ENCODE results near the gene REXO1.
A peak's percentile ranks its signal among the peaks of the same experiment; 100 is the strongest.

Gene REXO1

DNA sequence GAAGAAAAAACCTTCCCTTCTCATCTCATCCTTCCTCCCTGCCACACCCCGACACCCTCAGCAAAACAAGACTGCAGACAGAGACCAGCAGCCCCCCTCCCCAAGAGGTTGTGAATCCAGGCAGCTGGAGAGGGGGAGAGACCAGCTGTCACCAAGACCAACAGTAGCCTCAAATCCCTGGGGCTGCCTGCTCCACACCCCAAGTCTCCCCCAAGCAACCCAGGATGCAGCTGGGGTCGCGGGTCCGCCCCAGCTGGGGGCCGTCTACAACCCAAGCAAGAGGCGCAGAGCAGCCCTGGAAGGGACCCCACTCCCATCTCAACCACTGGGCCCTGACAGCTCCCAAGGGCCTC, 8.0 kb upstream of the REXO1 start:
- Histone ChIP-seq H3K27me3 (ENCODE audit: control insufficient read depth, insufficient read depth, low read length) (peaks cover 2% of the 10 kb centered on the region), H3K4me3 (ENCODE audit: low read length) (peak overlapping the region; percentile 28), H3K9ac (ENCODE audit: low read length) (peak overlapping the region; percentile 75), H3K4me1 (ENCODE audit: control insufficient read depth, insufficient read depth, low read length) (peaks cover 91% of the 10 kb centered on the region), H3K36me3 (ENCODE audit: control insufficient read depth, insufficient read depth, low read length) (no peaks in the 10 kb centered on the region), H3K9me3 (ENCODE audit: control insufficient read depth, low read length) (no peaks in the 10 kb centered on the region)

DNA sequence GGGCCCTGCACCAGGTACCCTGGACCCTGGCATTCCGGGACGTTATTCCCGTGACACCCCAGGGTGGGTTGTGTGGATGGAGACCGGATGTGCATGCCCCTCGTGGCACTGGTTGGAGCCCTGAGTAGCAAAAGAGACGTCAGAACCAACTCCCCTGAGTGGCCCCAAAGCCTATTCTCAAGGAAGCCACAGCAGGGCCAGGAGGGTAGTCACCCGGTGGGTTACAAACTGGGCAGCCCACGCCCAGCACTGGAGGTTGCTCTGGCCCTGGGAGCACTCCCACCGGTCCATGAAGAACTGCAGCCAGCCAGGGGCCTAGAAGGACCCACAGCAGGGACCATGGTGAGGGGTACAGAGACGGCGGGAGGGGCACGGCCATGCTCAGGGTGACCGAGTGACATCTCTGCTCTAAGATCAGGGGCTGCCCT, 7.6 kb upstream of the REXO1 start:
- Histone ChIP-seq H3K27me3 (ENCODE audit: control insufficient read depth, insufficient read depth, low read length) (peaks cover 2% of the 10 kb centered on the region), H3K36me3 (ENCODE audit: control insufficient read depth, insufficient read depth, low read length) (no peaks in the 10 kb centered on the region), H3K9ac (ENCODE audit: low read length) (peak overlapping the region; percentile 75), H3K4me1 (ENCODE audit: control insufficient read depth, insufficient read depth, low read length) (peaks cover 86% of the 10 kb centered on the region), H3K4me3 (ENCODE audit: low read length) (peak overlapping the region; percentile 28), H3K9me3 (ENCODE audit: control insufficient read depth, low read length) (no peaks in the 10 kb centered on the region)

DNA sequence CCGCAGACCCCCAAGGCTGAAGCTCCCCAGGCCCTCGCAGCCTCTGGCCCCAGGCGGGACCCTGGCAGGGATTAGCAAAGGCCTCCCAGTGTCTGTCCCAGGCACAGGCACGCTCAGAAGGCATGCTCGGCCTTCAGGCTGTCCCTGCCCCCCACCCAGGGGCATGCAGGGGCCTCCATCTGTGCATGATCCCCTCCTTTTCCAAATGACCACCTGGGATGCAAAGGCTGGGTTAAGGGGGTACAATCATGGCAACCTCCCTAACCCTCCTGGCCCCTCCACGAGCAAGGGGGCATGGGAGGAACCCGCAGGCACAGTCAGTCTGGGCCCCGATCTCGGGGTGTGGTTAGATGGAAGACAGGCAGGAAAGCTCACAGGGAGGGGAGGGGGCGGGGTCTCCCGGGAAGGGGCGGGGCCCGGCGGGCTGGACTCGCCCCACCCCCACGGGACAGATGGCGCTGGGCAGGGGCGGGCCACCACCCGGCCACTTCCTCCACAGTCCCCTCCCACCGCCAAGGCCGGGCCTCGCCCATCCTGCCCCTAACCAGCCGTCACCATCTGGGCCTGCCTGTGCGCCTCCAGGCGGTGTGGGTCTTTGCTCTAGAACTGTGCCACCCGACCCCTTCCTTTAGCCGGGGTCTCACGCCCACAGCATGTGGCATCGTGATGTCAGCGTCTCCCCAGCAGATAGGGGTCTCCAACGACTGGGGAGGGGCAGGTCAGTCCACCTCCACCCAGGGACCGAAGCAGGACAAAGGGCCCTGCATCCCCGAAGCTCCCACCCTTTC, 7.0 kb upstream of the REXO1 start:
- Histone ChIP-seq H3K27me3 (ENCODE audit: control insufficient read depth, insufficient read depth, low read length) (peaks cover 2% of the 10 kb centered on the region), H3K9me3 (ENCODE audit: control insufficient read depth, low read length) (no peaks in the 10 kb centered on the region), H3K9ac (ENCODE audit: low read length) (peak overlapping the region; percentile 75), H3K4me3 (ENCODE audit: low read length) (peak overlapping the region; percentile 28), H3K4me1 (ENCODE audit: control insufficient read depth, insufficient read depth, low read length) (peaks cover 80% of the 10 kb centered on the region), H3K36me3 (ENCODE audit: control insufficient read depth, insufficient read depth, low read length) (no peaks in the 10 kb centered on the region)

DNA sequence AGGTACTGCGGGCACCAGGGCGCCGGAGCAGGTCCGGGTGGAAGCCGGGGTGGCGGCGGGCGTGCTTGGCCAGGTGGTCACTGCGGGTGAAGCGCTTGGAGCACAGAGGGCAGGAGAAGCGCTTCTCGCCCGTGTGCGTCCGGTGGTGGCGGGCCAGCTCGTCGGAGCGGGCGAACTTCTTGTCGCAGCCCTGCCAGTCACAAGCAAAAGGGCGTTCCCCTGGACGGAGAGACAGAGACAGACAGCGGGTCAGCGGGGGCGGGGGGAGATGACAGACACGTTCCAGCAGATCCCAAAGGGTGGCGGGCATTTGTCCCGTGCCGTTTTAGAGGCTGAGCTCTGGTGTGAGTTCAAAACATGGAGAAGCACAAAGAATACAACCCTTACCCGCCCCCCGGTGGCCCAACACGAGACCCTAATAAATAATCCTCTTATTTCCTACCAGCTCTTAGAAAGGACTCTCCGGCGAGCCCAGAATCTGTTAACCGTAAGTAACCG, 6.3 kb upstream of the REXO1 start:
- peaks cover 73% of the 10 kb centered on the region for H3K4me1 ChIP-seq (ENCODE audit: control insufficient read depth, insufficient read depth, low read length)
- no peaks in the 10 kb centered on the region for H3K36me3 ChIP-seq (ENCODE audit: control insufficient read depth, insufficient read depth, low read length)
- no peak overlapping the region for H3K9ac ChIP-seq (ENCODE audit: low read length)
- H3K27me3 ChIP-seq (ENCODE audit: control insufficient read depth, insufficient read depth, low read length) = peaks cover 2% of the 10 kb centered on the region
- no peaks in the 10 kb centered on the region for H3K9me3 ChIP-seq (ENCODE audit: control insufficient read depth, low read length)
- H3K4me3 ChIP-seq (ENCODE audit: low read length) = no peak overlapping the region

DNA sequence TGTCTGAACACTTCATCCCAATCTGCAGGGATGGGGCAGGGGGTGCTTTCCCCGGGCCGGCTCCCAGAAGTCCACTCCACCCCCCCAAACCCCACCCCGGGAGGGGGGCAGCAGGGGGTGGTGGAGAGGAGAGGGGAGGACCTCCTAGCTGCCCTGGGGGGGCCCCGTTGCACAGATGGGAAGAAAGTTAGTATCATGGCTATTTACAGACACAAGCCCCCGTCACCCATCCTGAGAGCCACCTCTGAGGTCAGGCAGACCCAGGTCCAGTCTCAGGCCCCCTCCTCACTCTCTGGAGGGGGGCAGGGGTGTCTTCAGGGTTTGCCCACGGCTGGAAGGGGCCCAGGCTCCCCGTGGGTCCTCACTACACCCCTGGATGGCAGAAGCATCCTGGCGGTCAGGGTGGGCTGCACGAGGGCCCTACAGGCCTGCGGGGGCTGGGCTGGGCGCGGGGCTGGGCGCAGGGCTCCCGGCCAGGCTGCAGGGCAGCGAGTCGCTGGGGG, 5.8 kb upstream of the REXO1 start:
- Histone ChIP-seq H3K9ac (ENCODE audit: low read length) (no peak overlapping the region), H3K27me3 (ENCODE audit: control insufficient read depth, insufficient read depth, low read length) (peaks cover 2% of the 10 kb centered on the region), H3K9me3 (ENCODE audit: control insufficient read depth, low read length) (no peaks in the 10 kb centered on the region), H3K4me3 (ENCODE audit: low read length) (no peak overlapping the region), H3K36me3 (ENCODE audit: control insufficient read depth, insufficient read depth, low read length) (no peaks in the 10 kb centered on the region), H3K4me1 (ENCODE audit: control insufficient read depth, insufficient read depth, low read length) (peaks cover 68% of the 10 kb centered on the region)

DNA sequence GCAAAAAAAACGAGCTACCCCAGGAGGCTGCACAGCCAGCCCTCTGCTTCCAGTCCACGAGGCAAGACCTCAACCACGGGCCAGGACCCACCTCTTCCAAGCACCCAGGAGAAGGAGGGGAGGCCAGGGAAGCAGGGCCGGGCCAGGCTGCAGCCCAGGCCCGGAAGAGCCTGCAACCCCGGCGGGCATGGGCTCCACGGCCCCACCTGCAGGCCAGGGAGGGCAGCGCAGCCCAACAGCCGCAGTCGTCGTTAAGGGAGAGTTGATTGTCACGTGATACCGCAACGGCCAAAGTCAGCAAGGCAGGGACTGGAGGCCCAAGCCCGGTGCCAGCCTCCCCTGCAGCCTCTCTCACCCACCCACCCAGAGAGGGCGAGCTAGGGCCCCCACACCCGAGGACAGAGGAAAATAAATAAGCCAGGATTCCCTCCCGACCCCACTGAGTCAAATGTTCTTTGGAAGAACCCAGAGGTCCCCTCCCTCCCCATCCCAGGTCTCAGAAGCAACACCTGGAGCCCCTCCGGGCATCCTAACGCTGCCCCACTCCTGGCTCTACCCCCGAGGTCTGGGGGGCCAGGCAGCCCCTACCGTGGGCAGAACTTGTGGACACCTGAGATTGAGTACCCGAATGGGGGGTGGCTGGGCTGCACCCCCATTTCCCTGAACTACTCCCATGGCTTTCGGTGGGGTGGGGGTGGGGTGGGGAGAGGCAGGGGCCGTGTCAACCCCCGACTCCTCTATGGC, 5.2 kb upstream of the REXO1 start:
- no peaks in the 10 kb centered on the region for H3K9me3 ChIP-seq (ENCODE audit: control insufficient read depth, low read length)
- no peak overlapping the region for H3K4me3 ChIP-seq (ENCODE audit: low read length)
- H3K27me3 ChIP-seq (ENCODE audit: control insufficient read depth, insufficient read depth, low read length) = peaks cover 2% of the 10 kb centered on the region
- no peaks in the 10 kb centered on the region for H3K36me3 ChIP-seq (ENCODE audit: control insufficient read depth, insufficient read depth, low read length)
- peaks cover 66% of the 10 kb centered on the region for H3K4me1 ChIP-seq (ENCODE audit: control insufficient read depth, insufficient read depth, low read length)
- peak overlapping the region; percentile 43 for H3K9ac ChIP-seq (ENCODE audit: low read length)

DNA sequence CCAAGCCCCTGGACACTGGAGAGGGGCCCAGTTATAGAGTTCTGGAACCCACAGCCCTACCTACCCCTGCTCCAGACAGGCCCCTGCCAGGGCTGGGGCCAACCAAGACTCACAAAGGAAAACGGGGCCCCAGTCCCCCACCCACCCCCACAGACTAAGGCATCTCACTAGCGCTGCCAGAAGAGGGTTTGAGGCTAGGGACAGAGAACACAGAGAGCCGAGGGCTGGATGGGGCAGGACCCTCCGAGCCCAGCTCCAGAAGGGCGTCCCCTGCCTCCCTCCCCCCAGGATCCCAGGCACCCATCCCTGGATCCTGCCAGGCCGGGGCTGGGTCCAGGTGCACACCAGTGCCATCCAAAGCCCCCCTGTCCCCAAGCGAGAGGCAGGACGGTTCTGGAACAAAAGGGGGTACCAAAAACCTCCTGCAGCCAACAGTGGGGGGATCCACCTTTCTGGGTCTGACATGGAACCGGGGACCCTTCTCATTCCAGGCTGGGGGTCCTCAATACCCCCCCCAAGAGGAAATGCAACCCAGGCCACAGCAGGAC, 4.4 kb upstream of the REXO1 start:
- peak overlapping the region; percentile 43 for H3K9ac ChIP-seq (ENCODE audit: low read length)
- no peak overlapping the region for H3K4me3 ChIP-seq (ENCODE audit: low read length)
- no peaks in the 10 kb centered on the region for H3K36me3 ChIP-seq (ENCODE audit: control insufficient read depth, insufficient read depth, low read length)
- H3K9me3 ChIP-seq (ENCODE audit: control insufficient read depth, low read length) = no peaks in the 10 kb centered on the region
- H3K27me3 ChIP-seq (ENCODE audit: control insufficient read depth, insufficient read depth, low read length) = peaks cover 2% of the 10 kb centered on the region
- H3K4me1 ChIP-seq (ENCODE audit: control insufficient read depth, insufficient read depth, low read length) = peaks cover 58% of the 10 kb centered on the region

DNA sequence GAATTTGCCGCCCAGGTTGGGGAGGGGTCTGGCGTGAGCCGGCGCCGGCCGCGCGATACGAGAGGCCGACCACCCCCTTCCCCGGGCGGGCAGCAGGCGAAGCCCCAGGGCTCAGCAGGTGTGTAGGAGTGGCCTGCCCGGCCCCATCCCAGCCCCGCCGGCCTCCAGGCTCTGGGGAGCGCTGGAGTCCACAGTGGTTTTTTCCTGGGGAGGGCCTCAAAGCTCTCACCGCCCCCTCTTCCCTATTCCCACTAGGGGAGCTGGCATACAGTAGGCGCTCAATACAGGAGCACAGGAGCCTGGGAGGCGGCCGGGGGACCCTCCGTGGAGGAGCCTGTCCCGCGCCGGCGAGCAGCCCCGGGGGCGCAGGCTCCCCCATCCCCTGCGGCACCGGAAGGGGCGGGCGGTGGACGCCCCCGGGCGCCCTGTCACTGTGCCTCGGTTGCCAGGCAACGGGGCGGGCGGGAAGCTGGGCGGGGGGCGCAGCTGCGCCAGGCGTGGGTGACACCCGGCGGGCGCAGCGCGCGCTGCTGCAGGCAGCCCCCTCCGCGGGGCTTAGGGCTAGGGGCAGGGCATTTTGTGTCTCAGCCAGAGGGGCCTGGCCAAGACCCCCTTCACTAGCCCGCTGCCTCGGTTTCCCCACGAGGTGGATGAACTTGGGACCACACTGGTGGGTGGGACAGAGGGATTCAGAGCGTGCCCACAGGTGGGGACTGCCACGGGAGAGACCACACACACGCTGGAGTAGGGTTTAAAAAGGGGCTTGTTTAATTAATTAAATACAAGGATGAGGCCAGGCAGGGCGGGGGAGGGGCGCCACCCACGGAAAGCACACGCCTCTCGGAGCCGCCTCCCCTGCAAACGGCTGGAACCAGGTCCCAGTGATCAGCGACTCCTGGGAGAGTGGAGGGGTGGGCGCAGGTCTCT, 3.6 kb upstream of the REXO1 start:
- no peaks in the 10 kb centered on the region for H3K9me3 ChIP-seq (ENCODE audit: control insufficient read depth, low read length)
- no peak overlapping the region for H3K9ac ChIP-seq (ENCODE audit: low read length)
- no peak overlapping the region for H3K4me3 ChIP-seq (ENCODE audit: low read length)
- peaks cover 57% of the 10 kb centered on the region for H3K4me1 ChIP-seq (ENCODE audit: control insufficient read depth, insufficient read depth, low read length)
- peaks cover 2% of the 10 kb centered on the region for H3K27me3 ChIP-seq (ENCODE audit: control insufficient read depth, insufficient read depth, low read length)
- no peaks in the 10 kb centered on the region for H3K36me3 ChIP-seq (ENCODE audit: control insufficient read depth, insufficient read depth, low read length)

DNA sequence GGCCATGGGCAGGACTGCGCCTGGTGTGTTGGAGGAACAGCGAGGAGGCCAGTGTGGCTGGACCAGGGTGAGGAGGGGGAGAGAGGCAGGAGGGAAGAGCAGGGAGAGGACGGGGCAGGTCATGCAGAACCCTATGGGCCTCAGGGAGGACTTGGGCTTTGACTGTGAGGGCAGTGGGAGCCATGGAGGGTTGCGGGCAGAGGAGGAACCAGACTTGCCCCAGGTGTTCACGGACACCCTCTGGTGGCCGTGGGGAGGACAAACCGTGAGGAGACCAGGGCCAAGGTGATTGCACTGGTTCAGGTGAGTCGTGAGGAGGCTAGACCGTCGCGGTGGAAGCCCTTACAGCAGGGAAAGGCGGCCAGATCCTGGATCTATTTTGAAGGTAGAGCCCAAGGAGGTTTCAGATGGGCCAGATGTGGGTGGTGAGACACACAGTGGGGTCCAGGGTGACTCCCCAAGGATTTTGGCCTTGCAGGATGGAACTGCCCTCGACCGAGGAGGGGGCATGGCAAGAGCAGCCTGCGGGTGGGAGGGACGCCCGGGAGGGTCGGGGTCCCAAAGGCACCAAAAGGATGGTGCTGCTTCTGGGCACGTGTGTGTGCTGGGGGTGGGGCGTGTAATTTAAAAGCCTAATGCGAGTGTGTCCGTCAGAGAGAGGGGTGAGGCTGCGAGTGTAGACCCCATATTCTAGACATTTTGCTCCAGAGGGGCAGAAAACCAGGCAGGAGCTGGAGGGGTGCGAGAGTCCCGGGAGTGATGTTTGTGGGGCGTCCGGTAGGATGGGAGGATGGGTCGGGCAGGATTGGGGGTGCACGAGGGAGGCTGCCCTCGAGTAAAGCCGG, 2.7 kb upstream of the REXO1 start:
- Histone ChIP-seq H3K4me3 (ENCODE audit: low read length) (no peak overlapping the region), H3K27me3 (ENCODE audit: control insufficient read depth, insufficient read depth, low read length) (peaks cover 2% of the 10 kb centered on the region), H3K9me3 (ENCODE audit: control insufficient read depth, low read length) (no peaks in the 10 kb centered on the region), H3K36me3 (ENCODE audit: control insufficient read depth, insufficient read depth, low read length) (no peaks in the 10 kb centered on the region), H3K4me1 (ENCODE audit: control insufficient read depth, insufficient read depth, low read length) (peaks cover 57% of the 10 kb centered on the region), H3K9ac (ENCODE audit: low read length) (no peak overlapping the region)

DNA sequence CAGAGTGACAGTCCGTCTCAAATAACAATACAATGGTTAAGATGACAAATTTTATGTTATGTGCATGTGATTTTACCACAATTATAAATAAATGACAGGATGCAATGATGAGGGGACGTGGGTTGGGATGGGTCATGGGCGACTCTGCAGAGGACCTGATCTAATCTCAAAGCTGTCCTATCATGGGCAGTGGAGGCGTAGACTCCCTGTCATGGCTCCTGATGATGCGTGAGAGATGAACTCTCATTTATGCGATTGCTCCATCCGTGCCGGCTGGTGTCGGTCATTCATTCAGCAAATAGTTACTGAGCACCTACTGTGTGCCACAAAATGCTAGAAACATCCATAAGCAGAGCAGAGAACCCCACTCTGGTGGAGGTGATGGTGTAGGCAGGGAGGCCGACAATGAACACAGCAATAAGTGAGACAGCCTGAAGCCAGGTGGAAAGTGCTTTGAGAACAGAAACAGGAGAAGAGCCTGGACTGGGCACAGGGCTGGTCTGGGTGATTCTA, 1.7 kb upstream of the REXO1 start:
- Histone ChIP-seq H3K9ac (ENCODE audit: low read length) (no peak overlapping the region), H3K36me3 (ENCODE audit: control insufficient read depth, insufficient read depth, low read length) (no peaks in the 10 kb centered on the region), H3K27me3 (ENCODE audit: control insufficient read depth, insufficient read depth, low read length) (no peaks in the 10 kb centered on the region), H3K4me3 (ENCODE audit: low read length) (no peak overlapping the region), H3K4me1 (ENCODE audit: control insufficient read depth, insufficient read depth, low read length) (peaks cover 57% of the 10 kb centered on the region), H3K9me3 (ENCODE audit: control insufficient read depth, low read length) (no peaks in the 10 kb centered on the region)

DNA sequence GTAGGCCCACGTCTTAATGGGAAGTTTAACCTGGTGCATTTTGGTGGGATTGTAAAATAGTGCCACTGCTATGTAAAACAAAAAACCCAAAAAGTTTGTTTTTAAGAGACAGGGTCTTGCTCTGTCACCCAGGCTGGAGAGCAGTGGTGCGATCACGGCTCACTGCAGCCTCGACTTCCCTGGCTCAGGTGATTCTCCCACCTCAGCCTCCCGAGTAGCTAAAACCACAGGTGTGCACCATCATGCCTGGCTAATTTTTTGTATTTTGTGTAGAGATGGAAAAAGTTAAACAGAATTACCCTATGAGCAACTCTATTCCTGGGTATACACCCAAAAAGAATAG, 820 bp upstream of the REXO1 start:
- peaks cover 57% of the 10 kb centered on the region for H3K4me1 ChIP-seq (ENCODE audit: control insufficient read depth, insufficient read depth, low read length)
- no peak overlapping the region for H3K4me3 ChIP-seq (ENCODE audit: low read length)
- H3K9me3 ChIP-seq (ENCODE audit: control insufficient read depth, low read length) = no peaks in the 10 kb centered on the region
- no peaks in the 10 kb centered on the region for H3K36me3 ChIP-seq (ENCODE audit: control insufficient read depth, insufficient read depth, low read length)
- H3K27me3 ChIP-seq (ENCODE audit: control insufficient read depth, insufficient read depth, low read length) = no peaks in the 10 kb centered on the region
- H3K9ac ChIP-seq (ENCODE audit: low read length) = peak overlapping the region; percentile 84

All from mucosa of stomach (tissue), 1 donor.